Fibroblast of pulmonary artery (primary cell): ENCODE data around the gene PBX4.

Source experiments
- DNase-seq: peaks from one replicate; pipeline ENCODE4 v3.0.0-alpha.2; 2010; ENCODE audit warnings: low read depth
- H3K4me3 ChIP-seq: replicated peaks from 2 replicates; pipeline ENCODE4 v1.5.1; 2011; ENCODE audit warnings: low read depth, mild to moderate bottlenecking, control low read depth, low read length, moderate library complexity
- TF ChIP-seq, protein P1 (sequence below): IDR thresholded peaks from 2 replicates; pipeline ENCODE4 v1.5.1; 2011; ENCODE audit warnings: mild to moderate bottlenecking, control low read depth, low read length, inconsistent platforms; ENCODE audit errors: missing control alignments

PBX4 gene

DNA sequence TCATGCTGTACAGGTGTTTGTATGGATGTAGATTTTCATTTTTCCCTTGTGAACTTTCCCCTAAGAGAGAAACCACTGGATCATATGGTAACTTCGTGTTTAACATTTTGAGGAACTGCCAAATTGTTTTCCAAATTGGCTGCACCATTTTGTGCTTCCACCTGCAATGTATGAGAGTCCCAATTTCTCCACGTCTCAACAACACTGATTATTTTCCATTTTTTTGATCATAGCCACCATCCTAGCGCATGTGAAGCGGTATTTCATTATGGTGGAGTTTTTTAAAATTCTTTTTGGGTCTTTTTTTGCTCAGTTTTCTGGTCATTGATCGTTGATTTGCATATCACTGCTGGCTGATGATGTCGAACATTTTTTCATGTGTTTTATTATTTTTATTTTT is 97.5 kb downstream of the PBX4 start:
- TF ChIP-seq, protein P1, sequence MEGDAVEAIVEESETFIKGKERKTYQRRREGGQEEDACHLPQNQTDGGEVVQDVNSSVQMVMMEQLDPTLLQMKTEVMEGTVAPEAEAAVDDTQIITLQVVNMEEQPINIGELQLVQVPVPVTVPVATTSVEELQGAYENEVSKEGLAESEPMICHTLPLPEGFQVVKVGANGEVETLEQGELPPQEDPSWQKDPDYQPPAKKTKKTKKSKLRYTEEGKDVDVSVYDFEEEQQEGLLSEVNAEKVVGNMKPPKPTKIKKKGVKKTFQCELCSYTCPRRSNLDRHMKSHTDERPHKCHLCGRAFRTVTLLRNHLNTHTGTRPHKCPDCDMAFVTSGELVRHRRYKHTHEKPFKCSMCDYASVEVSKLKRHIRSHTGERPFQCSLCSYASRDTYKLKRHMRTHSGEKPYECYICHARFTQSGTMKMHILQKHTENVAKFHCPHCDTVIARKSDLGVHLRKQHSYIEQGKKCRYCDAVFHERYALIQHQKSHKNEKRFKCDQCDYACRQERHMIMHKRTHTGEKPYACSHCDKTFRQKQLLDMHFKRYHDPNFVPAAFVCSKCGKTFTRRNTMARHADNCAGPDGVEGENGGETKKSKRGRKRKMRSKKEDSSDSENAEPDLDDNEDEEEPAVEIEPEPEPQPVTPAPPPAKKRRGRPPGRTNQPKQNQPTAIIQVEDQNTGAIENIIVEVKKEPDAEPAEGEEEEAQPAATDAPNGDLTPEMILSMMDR: no peak
- no peak overlapping the region for H3K4me3 ChIP-seq
- DNase-seq: no peak

DNA sequence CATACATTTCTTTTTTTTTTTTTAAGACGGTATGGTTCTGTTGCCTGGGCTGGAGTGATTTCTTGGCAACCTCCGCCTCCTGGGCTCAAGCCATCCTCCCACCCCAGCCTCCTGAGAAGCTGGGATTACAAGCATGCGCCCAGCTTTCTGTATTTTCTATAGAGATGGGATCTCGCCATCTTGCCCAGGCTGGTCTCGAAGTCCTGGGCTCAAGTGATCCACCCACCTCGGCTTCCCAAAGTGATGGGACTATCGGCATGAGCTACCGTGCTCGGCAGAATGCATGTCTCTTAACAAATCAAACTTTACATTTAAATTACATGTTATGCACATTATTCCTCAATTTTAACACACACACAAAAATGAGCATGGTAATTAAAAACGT is 101.3 kb downstream of the PBX4 start:
- TF ChIP-seq, protein P1: no peak
- peak overlapping the region; percentile 97 for H3K4me3 ChIP-seq
- no peak for DNase-seq

DNA sequence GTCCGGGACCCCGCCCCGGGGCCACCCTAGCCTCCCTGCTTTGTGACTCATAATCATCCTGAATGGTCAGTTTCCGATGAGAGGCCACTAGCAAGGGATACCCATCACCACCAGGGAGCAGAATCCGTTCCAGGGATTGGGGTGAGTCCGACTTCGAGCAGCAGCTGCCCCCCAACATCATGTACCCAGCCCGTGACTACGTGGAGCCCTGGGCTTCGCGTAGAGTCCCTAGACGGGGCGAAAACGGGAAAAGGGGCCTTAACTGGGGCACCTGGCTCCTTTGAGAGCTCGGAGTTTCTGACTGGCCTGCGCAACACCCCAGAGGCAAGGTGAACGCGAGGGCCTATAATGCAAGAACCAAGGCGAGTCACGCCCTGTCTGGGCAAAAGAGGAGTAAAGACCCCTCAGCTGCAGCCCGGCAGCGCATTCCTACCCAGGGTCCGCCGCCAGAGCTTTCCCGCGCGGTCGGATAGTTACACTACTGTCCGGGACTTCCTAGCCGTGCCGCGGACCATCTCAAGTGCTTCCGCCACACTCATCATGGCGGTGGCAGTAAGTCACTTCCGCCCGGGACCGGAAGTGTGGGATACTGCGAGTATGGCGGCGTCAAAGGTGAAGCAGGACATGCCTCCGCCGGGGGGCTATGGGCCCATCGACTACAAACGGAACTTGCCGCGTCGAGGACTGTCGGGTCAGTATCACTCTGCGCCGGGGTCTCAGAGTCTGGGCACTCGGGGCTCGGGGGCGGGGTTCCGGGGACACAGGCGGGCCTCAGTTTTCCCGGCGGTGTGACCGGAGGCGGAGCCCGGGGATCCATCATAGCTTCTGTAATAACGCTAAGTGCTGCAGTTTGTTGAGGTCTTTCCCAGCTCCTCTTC is 102.6 kb downstream of the PBX4 start, which contains the start of gene NDUFA13:
Gene NDUFA13 (plus strand): TSS at position 584 of the 878 bp plus-strand sequence. CDS start 14 bp downstream, at position 598.
- H3K4me3 ChIP-seq: peak within 1 kb of the TSS; percentile 97
- DNase-seq: peak; percentile 94
- TF ChIP-seq, protein P1: no peak

DNA sequence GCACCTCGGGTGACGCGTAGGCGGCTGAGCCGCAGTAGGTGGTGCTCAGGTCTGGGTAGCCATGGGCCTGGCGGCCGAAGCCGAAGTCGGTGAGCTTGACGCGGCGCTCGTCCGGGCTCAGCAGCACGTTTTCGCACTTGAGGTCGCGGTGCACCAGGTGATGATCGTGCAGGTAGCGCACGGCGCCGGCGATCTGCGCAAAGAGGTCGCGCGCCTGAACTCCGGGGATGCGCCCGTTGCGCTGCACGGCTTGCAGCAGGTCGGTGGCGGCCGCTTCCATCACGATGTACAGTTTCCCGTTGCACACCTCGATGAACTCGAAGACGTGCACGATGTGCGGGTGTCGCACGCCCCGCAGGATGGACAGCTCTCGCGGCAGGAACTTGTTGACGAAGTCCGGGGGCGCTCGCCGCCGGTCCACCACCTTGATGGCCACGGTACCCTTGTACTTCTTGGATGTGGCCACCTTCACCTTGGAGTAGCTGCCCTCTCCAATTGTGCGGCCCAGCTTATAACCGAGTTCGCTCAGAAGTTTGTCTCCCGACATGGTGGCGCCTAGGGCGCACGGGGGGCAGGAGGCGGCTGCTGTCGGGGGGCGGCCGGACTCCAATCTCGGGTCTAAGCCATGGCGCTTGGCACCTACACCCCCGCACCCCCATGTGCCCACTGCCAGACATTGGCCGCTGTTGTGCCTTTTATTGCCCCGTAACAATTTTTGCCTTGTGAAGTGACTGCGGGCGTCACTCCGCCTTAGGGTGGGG is 103.4 kb downstream of the PBX4 start, which contains the start of gene TSSK6:
Gene TSSK6 (minus strand): TSS at position 668 of the 761 bp plus-strand sequence. CDS start 121 bp downstream, at position 547.
- peak within 1 kb of the TSS; percentile 97 for H3K4me3 ChIP-seq
- no peak for DNase-seq
- TF ChIP-seq, protein P1: no peak

DNA sequence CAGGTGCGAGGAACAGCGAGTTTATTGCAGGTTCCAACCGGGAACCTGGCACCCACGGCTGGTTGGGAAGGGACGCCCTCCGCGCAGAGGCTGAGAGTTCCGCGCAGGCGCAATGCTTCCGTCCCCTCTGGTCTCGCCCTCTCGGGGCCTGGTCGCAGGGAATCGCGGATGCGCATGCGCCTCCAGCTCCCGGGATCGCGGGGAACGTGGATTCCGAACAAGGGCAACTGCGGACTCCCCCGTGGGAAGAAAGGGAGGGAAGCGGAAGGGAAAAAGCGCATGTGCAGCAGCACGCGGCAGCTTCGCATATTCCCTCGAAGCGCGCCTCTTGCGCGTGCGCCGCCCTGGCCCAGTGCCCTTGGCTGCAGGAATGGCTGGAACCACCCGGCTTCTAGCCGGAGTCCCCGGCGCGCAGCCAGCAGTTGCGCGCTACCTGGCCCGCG is 104.3 kb downstream of the PBX4 start:
- DNase-seq: peak; percentile 69
- H3K4me3 ChIP-seq: no peak overlapping the region
- TF ChIP-seq, protein P1: no peak

- H3K4me3 ChIP-seq: no peak overlapping the region
- TF ChIP-seq, protein P1: no peak
- DNase-seq: no peak
These were observed 104.8 kb downstream of the PBX4 start for GRCh38 chr19:19513682-19514081.
